ENCODE data around the gene THEMIS.
"Not testable (repeated sequence)": the region's sequence is repeated elsewhere in the genome, so short reads cannot be mapped to it uniquely, and the experiment has no call there.

The THEMIS gene

GRCh38 chr6:127900935-127901334, at the start of gene THEMIS:
Gene THEMIS (minus strand): TSS chr6:127901058. CDS start chr6:127900932, 126 bp downstream.
- peak; percentile 24 for DNase-seq (ENCODE audit: low read depth)

- no peak for DNase-seq (ENCODE audit: low read depth)
Measured at GRCh38 chr6:127949251-127949650, 48.4 kb upstream of the THEMIS start.

- no peak for DNase-seq (ENCODE audit: low read depth)
Measured at GRCh38 chr6:127946388-127946787, 45.5 kb upstream of the THEMIS start.

GRCh38 chr6:127945434-127946097, 44.7 kb upstream of the THEMIS start:
- no peak for DNase-seq (ENCODE audit: low read depth)

- DNase-seq (ENCODE audit: low read depth) = no peak
Measured at GRCh38 chr6:127941228-127941627, 40.4 kb upstream of the THEMIS start.

GRCh38 chr6:127939442-127940066, 38.7 kb upstream of the THEMIS start:
- DNase-seq (ENCODE audit: low read depth) = no peak

- no peak for DNase-seq (ENCODE audit: low read depth)
Measured at GRCh38 chr6:127938701-127939100, 37.8 kb upstream of the THEMIS start.

- no peak for DNase-seq (ENCODE audit: low read depth)
Measured at GRCh38 chr6:127937747-127938146, 36.9 kb upstream of the THEMIS start.

GRCh38 chr6:127937102-127937501, 36.2 kb upstream of the THEMIS start:
- DNase-seq (ENCODE audit: low read depth) = no peak

GRCh38 chr6:127934956-127935355, 34.1 kb upstream of the THEMIS start:
- no peak for DNase-seq (ENCODE audit: low read depth)

- no peak for DNase-seq (ENCODE audit: low read depth)
Measured at GRCh38 chr6:127933852-127934840, 33.3 kb upstream of the THEMIS start.

- no peak for DNase-seq (ENCODE audit: low read depth)
Measured at GRCh38 chr6:127933137-127933536, 32.3 kb upstream of the THEMIS start.

GRCh38 chr6:127932708-127933107, 31.9 kb upstream of the THEMIS start:
- no peak for DNase-seq (ENCODE audit: low read depth)

GRCh38 chr6:127926441-127926840, 25.6 kb upstream of the THEMIS start:
- not testable (repeated sequence) for DNase-seq (ENCODE audit: low read depth)

- DNase-seq (ENCODE audit: low read depth) = no peak
Measured at GRCh38 chr6:127924440-127924839, 23.6 kb upstream of the THEMIS start.

- no peak for DNase-seq (ENCODE audit: low read depth)
Measured at GRCh38 chr6:127924031-127924430, 23.2 kb upstream of the THEMIS start.

- DNase-seq (ENCODE audit: low read depth) = no peak
Measured at GRCh38 chr6:127923135-127923534, 22.3 kb upstream of the THEMIS start.

GRCh38 chr6:127921982-127922381, 21.1 kb upstream of the THEMIS start:
- DNase-seq (ENCODE audit: low read depth) = no peak

GRCh38 chr6:127920804-127921203, 19.9 kb upstream of the THEMIS start:
- no peak for DNase-seq (ENCODE audit: low read depth)

GRCh38 chr6:127918506-127919427, 17.9 kb upstream of the THEMIS start:
- no peak for DNase-seq (ENCODE audit: low read depth)

GRCh38 chr6:127917766-127918165, 16.9 kb upstream of the THEMIS start:
- DNase-seq (ENCODE audit: low read depth) = no peak

- DNase-seq (ENCODE audit: low read depth) = no peak
Measured at GRCh38 chr6:127914240-127914639, 13.4 kb upstream of the THEMIS start.
